Osteoblast (primary cell): ENCODE measurements around the gene PRELP. TPM values are rescaled to one million over a fixed set of nuclear protein-coding genes. Genes with fewer than 3 reads are reported as not detected.
"Not testable (repeated sequence)": the region's sequence is repeated elsewhere in the genome, so short reads cannot be mapped to it uniquely, and the experiment has no call there.

Source experiments
- DNase-seq: peaks from one replicate; pipeline ENCODE4 v3.0.0; 2011; ENCODE audit warnings: low spot score, mixed read lengths; ENCODE audit not compliant: insufficient read length; ENCODE audit errors: missing footprints
- H2AFZ ChIP-seq: 2 replicates; pipeline ENCODE4 v1.6.0; 2011; ENCODE audit warnings: mild to moderate bottlenecking, low read length
- H3K27ac ChIP-seq: 2 replicates; pipeline ENCODE4 v1.5.1; 2011; ENCODE audit warnings: mild to moderate bottlenecking, low read depth, low read length, moderate library complexity
- H3K27me3 ChIP-seq: 2 replicates; pipeline ENCODE4 v1.6.0; 2012; ENCODE audit warnings: mild to moderate bottlenecking, control low read depth, inconsistent platforms, low read length, moderate library complexity; ENCODE audit not compliant: insufficient read depth
- H3K36me3 ChIP-seq: 2 replicates; pipeline ENCODE4 v1.5.1; 2011; ENCODE audit warnings: mild to moderate bottlenecking, low read length, control low read depth, moderate library complexity; ENCODE audit not compliant: insufficient read depth
- H3K4me1 ChIP-seq: 2 replicates; pipeline ENCODE4 v1.5.1; 2011; ENCODE audit warnings: mild to moderate bottlenecking, low read length, control low read depth, moderate library complexity; ENCODE audit not compliant: insufficient read depth
- H3K4me2 ChIP-seq: 2 replicates; pipeline ENCODE4 v1.6.0; 2011; ENCODE audit warnings: mild to moderate bottlenecking, low read length; ENCODE audit not compliant: insufficient read depth
- H3K4me3 ChIP-seq: fragments of 200-600 bp; sonication (generic); 3 replicates; pipeline ENCODE4 v1.5.1; 2012; ENCODE audit warnings: mild to moderate bottlenecking, low read length, inconsistent platforms; ENCODE audit not compliant: insufficient read depth
- H3K79me2 ChIP-seq: 2 replicates; pipeline ENCODE4 v1.6.0; 2012; ENCODE audit warnings: mild to moderate bottlenecking, low read length, control low read depth, inconsistent platforms; ENCODE audit not compliant: insufficient read depth
- H3K9me3 ChIP-seq: 2 replicates; pipeline ENCODE4 v1.5.1; 2011; ENCODE audit warnings: low read depth, low read length, control low read depth
- H4K20me1 ChIP-seq: 2 replicates; pipeline ENCODE4 v1.6.0; 2012; ENCODE audit warnings: mild to moderate bottlenecking, low read length, control low read depth; ENCODE audit not compliant: insufficient read depth
- CTCF ChIP-seq: IDR thresholded peaks from 2 replicates; pipeline ENCODE4 v1.5.1; 2011; ENCODE audit warnings: mild to moderate bottlenecking, low read depth, low read length, moderate library complexity; ENCODE audit errors: extremely low read depth
- total RNA-seq: library from RNA; depleted of rRNA; stranded (reverse); fragments of >200 nt; gene quantifications from 2 replicates; pipeline ENCODE4 v1.2.3, GENCODE V29; 2012

Gene PRELP
- total RNA-seq, 1 donor: 0.36 TPM

GRCh38 chr1:203443296-203443695 is 32.3 kb upstream of the PRELP start:
- H3K9me3 ChIP-seq: no peaks in the 10 kb centered on the region
- DNase-seq: no peak
- peaks cover 38% of the 10 kb centered on the region for H3K27me3 ChIP-seq
- no peak overlapping the region for H3K4me2 ChIP-seq
- peaks cover 3% of the 10 kb centered on the region for H3K4me1 ChIP-seq
- no peak for TF ChIP-seq CTCF
- no peak overlapping the region for H3K4me3 ChIP-seq
- no peak overlapping the region for H2AFZ ChIP-seq
- no peaks in the 10 kb centered on the region for H3K79me2 ChIP-seq
- no peak overlapping the region for H3K27ac ChIP-seq
- H3K36me3 ChIP-seq: no peaks in the 10 kb centered on the region
- no peaks in the 10 kb centered on the region for H4K20me1 ChIP-seq

- Histone ChIP-seq H3K4me2 (no peak overlapping the region), H3K27me3 (peaks cover 33% of the 10 kb centered on the region), H3K79me2 (no peaks in the 10 kb centered on the region), H4K20me1 (no peaks in the 10 kb centered on the region), H3K4me1 (peaks cover 3% of the 10 kb centered on the region), H3K27ac (no peak overlapping the region), H2AFZ (no peak overlapping the region), H3K36me3 (no peaks in the 10 kb centered on the region), H3K9me3 (no peaks in the 10 kb centered on the region), H3K4me3 (no peak overlapping the region)
- TF ChIP-seq CTCF: no peak
- DNase-seq: no peak
Observed at GRCh38 chr1:203444171-203444576, 31.4 kb upstream of the PRELP start.

- Histone ChIP-seq H3K79me2 (no peaks in the 10 kb centered on the region), H4K20me1 (no peaks in the 10 kb centered on the region), H3K4me3 (no peak overlapping the region), H3K36me3 (no peaks in the 10 kb centered on the region), H3K4me1 (no peaks in the 10 kb centered on the region), H2AFZ (no peak overlapping the region), H3K9me3 (no peaks in the 10 kb centered on the region), H3K4me2 (no peak overlapping the region), H3K27ac (no peak overlapping the region), H3K27me3 (peaks cover 36% of the 10 kb centered on the region)
- TF ChIP-seq CTCF: no peak
- no peak for DNase-seq
Observed at GRCh38 chr1:203447151-203447550, 28.5 kb upstream of the PRELP start.

DNA sequence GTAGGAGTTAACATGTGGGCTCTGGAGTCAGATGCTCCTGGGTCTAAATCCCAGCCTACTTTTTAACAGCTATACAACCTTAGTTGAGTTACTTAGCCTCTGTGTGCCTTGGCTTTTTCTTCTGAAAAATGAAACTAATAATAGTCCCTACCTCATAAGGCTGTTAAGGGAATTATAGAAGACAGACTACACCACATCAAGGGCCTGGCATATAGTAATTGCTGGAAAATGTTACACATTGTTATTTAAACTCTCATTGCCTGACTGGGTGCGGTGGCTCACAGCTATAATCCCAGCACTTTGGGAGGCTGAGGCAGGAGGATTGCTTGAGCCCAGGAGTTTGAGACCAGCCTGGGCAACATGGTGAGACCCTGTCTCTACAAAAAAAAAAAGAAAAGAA is 28.0 kb upstream of the PRELP start:
- H3K4me3 ChIP-seq, H3K4me2 ChIP-seq, H3K4me1 ChIP-seq, H2AFZ ChIP-seq, H3K27ac ChIP-seq, H3K9me3 ChIP-seq, H4K20me1 ChIP-seq, DNase-seq, H3K36me3 ChIP-seq, H3K79me2 ChIP-seq: not testable (repeated sequence)
- H3K27me3 ChIP-seq: peaks cover 32% of the 10 kb centered on the region
